ENCODE data around the gene VANGL1. TPM values are rescaled to one million over a fixed set of nuclear protein-coding genes. Genes with fewer than 3 reads are reported as not detected.

VANGL1 gene
- total RNA-seq, 1 donor from 2014 or later, result 8.1 TPM

DNA sequence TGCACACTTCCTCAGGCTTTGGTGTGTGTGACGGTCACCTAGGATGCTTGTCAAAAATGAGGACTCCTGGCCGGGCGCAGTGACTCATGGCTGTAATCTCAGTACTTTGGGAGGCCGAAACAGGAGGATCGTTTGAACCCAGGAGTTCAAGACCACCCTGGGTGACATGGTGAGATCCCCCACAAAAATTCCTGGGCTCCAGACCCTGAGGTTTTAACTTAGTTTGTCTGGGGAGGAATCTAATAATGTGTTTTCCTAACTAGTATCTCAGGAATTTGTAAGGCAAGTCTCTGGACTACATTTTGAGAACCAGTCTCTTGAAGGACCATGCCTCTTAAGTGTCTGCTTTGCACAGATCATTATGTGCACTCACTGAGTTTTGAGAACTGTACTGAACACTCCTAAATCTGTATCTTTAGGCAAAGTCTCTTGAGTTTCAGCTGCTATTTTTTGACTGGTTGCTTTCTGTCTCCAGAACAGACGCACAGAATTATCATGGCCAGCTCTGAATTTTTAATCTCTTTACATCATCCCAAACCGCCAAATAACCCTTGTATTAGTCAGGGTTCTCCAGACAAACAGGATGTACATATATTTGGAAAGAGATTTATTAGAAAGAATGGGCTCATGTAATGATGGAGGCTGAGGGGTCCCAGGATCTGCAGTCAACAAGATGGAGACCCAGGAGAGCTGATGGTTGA lies 45.5 kb upstream of the VANGL1 start:
- DNase-seq (ENCODE audit: extremely low spot score in 2 of 2), result no peak
- intact Hi-C loops (cut with DNase I), result loop anchor here (2.0 kb wide), 1 partner anchor 457 kb away; no protein-coding TSS in a partner anchor

DNA sequence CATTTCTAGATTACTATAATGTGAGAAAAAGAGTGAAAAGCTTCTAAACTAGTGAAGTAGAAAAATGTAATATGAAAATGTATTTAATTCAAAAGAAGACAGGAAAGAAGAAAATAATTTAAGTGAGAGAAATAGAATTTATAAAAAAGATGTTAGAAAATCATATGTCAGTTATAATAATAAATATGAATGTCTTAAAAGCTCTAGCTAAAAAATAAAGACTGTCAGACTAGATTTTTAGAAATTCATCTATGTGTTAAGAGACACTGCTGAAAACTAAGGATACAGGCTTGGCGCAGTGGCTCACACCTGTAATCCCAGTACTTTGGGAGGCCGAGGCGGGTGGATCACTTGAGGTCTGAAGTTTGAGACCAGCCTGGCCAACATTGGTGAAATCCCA lies 37.3 kb upstream of the VANGL1 start:
- H3K27ac ChIP-seq, result no peak overlapping the region
- H3K36me3 ChIP-seq, result no peaks in the 10 kb centered on the region
- TF ChIP-seq POLR2A (IDR thresholded peaks at IDR 0.05) (no peak), POLR2AphosphoS5 (IDR thresholded peaks at IDR 0.05; ENCODE audit: insufficient read depth in 1 of 2, low read depth in 1 of 2) (no peak)
- TF ChIP-seq, protein P1, sequence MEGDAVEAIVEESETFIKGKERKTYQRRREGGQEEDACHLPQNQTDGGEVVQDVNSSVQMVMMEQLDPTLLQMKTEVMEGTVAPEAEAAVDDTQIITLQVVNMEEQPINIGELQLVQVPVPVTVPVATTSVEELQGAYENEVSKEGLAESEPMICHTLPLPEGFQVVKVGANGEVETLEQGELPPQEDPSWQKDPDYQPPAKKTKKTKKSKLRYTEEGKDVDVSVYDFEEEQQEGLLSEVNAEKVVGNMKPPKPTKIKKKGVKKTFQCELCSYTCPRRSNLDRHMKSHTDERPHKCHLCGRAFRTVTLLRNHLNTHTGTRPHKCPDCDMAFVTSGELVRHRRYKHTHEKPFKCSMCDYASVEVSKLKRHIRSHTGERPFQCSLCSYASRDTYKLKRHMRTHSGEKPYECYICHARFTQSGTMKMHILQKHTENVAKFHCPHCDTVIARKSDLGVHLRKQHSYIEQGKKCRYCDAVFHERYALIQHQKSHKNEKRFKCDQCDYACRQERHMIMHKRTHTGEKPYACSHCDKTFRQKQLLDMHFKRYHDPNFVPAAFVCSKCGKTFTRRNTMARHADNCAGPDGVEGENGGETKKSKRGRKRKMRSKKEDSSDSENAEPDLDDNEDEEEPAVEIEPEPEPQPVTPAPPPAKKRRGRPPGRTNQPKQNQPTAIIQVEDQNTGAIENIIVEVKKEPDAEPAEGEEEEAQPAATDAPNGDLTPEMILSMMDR (IDR thresholded peaks at IDR 0.05), result no peak
- no peaks in the 10 kb centered on the region for H3K4me1 ChIP-seq
- intact Hi-C loops (cut with DNase I), result no loop called here
- H3K27me3 ChIP-seq, result no peaks in the 10 kb centered on the region
- H3K9me3 ChIP-seq, result no peaks in the 10 kb centered on the region
- H3K4me3 ChIP-seq, result no peak overlapping the region
- no peak for DNase-seq (ENCODE audit: extremely low spot score in 2 of 2)

More for the DNA sequence above, 45.5 kb upstream of the VANGL1 start:
- no peaks in the 10 kb centered on the region for H3K4me1 ChIP-seq
- no peak overlapping the region for H3K4me3 ChIP-seq
- no peaks in the 10 kb centered on the region for H3K27me3 ChIP-seq
- TF ChIP-seq, protein P1 (IDR thresholded peaks at IDR 0.05), result no peak
- TF ChIP-seq POLR2A (IDR thresholded peaks at IDR 0.05), result no peak
- no peak for TF ChIP-seq POLR2AphosphoS5 (IDR thresholded peaks at IDR 0.05; ENCODE audit: insufficient read depth in 1 of 2, low read depth in 1 of 2)
- no peaks in the 10 kb centered on the region for H3K36me3 ChIP-seq
- no peak overlapping the region for H3K27ac ChIP-seq
- no peaks in the 10 kb centered on the region for H3K9me3 ChIP-seq

DNA sequence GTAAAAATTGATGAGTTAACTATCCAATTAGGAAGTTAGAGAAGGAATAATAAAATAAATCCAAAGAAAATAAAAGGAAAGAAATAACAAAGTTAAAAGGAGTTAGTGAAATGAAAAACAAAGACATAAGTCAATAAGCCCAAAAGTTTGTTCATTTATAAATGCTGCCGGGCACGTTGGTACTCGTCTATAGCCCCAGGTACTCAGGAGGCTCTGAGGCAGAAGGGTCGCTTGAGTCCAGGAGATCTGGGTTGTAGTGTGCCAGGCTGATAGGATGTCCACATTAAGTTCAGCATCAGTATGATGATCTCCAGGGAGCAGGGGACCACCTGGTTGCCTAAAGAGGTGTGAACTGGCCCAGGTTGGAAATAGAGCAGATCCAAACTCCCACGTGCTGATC lies 35.5 kb upstream of the VANGL1 start:
- no peaks in the 10 kb centered on the region for H3K27me3 ChIP-seq
- H3K27ac ChIP-seq, result no peak overlapping the region
- H3K4me3 ChIP-seq, result no peak overlapping the region
- H3K9me3 ChIP-seq, result no peaks in the 10 kb centered on the region
- H3K4me1 ChIP-seq, result no peaks in the 10 kb centered on the region
- intact Hi-C loops (cut with DNase I), result no loop called here
- TF ChIP-seq, protein P1 (IDR thresholded peaks at IDR 0.05), result no peak
- TF ChIP-seq POLR2AphosphoS5 (IDR thresholded peaks at IDR 0.05; ENCODE audit: insufficient read depth in 1 of 2, low read depth in 1 of 2) (no peak), POLR2A (IDR thresholded peaks at IDR 0.05) (no peak)
- H3K36me3 ChIP-seq, result no peaks in the 10 kb centered on the region
- peak in 1 of 2 donors; percentile 75 for DNase-seq (ENCODE audit: extremely low spot score in 2 of 2)

DNA sequence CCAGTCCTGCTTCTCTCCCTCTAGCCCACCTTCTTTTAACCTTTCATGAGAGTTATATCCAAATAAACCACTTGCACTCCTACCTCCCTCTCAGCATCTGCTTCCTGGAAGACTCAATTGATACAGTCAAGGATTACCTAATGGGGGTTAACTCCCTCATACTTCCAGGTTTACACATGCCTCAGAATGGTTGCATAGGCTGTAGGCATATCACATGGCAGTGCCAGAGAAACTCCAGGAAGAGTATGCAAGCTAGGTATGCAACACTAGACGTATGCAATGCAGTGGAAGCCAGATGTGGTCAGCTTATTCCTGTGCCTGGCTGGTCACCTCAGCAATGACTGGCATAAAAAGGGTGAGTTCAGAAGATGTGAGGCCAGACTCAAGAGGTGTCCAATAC lies 32.7 kb upstream of the VANGL1 start:
- intact Hi-C loops (cut with DNase I), result no loop called here
- TF ChIP-seq, protein P1 (IDR thresholded peaks at IDR 0.05), result no peak
- TF ChIP-seq POLR2AphosphoS5 (IDR thresholded peaks at IDR 0.05; ENCODE audit: insufficient read depth in 1 of 2, low read depth in 1 of 2) (no peak), POLR2A (IDR thresholded peaks at IDR 0.05) (no peak)
- no peaks in the 10 kb centered on the region for H3K27me3 ChIP-seq
- H3K36me3 ChIP-seq, result no peaks in the 10 kb centered on the region
- no peaks in the 10 kb centered on the region for H3K4me1 ChIP-seq
- no peak overlapping the region for H3K27ac ChIP-seq
- H3K4me3 ChIP-seq, result no peak overlapping the region
- H3K9me3 ChIP-seq, result no peaks in the 10 kb centered on the region
- DNase-seq (ENCODE audit: extremely low spot score in 2 of 2), result no peak

DNA sequence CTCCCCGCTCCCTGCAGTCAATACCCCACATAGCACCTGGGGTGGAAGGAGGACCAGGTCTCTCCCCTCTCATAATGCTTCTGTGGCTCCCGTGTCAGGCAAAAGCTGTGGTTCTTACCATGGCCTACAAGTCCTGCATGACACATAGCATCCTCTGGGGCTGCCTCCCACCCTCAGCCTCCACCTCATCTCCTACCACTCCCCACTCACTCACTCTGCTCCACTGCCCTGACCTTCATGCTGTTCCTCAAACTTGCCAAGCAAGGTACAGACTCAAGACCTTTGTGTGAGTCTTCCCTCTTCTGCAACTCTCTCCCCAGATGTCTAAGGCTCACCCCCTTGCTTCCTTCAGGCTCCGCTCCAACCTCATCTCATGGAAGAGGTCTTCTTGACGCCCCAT lies 28.0 kb upstream of the VANGL1 start:
- no peaks in the 10 kb centered on the region for H3K27me3 ChIP-seq
- no peaks in the 10 kb centered on the region for H3K4me1 ChIP-seq
- no peaks in the 10 kb centered on the region for H3K9me3 ChIP-seq
- TF ChIP-seq, protein P1 (IDR thresholded peaks at IDR 0.05), result no peak
- no peak for TF ChIP-seq POLR2AphosphoS5 (IDR thresholded peaks at IDR 0.05; ENCODE audit: insufficient read depth in 1 of 2, low read depth in 1 of 2)
- no peak overlapping the region for H3K27ac ChIP-seq
- no peaks in the 10 kb centered on the region for H3K36me3 ChIP-seq
- intact Hi-C loops (cut with DNase I), result loop anchor here (10.0 kb wide), 1 partner anchor 91 kb away; no protein-coding TSS in a partner anchor
- H3K4me3 ChIP-seq, result no peak overlapping the region
- DNase-seq (ENCODE audit: extremely low spot score in 2 of 2), result no peak

All from vagina (tissue), 2 donors.